Fibroblast of skin of back (primary cell): ENCODE measurements around the gene PLA2G7.
A peak's percentile ranks its signal among the peaks of the same experiment; 100 is the strongest.
"Not testable (repeated sequence)": the region's sequence is repeated elsewhere in the genome, so short reads cannot be mapped to it uniquely, and the experiment has no call there.

Source experiments
- DNase-seq: peaks from one replicate; pipeline ENCODE4 v3.0.0-alpha.2; 2013

Gene PLA2G7

GRCh38 chr6:46748940-46749503, 13.8 kb upstream of the PLA2G7 start:
- DNase-seq, result no peak

GRCh38 chr6:46746696-46747095, 11.5 kb upstream of the PLA2G7 start, which contains the start of gene ANKRD66:
ANKRD66 (plus strand) TSS chr6:46746933; CDS start chr6:46751949, 5,016 bp downstream.
- no peak for DNase-seq

GRCh38 chr6:46745973-46746372, 10.8 kb upstream of the PLA2G7 start:
- no peak for DNase-seq

GRCh38 chr6:46744159-46744725, 9.1 kb upstream of the PLA2G7 start:
- DNase-seq, result not testable (repeated sequence)

GRCh38 chr6:46743425-46744158, 8.4 kb upstream of the PLA2G7 start:
- DNase-seq, result no peak

- no peak for DNase-seq
Measured at GRCh38 chr6:46741910-46742309, 6.7 kb upstream of the PLA2G7 start.

- no peak for DNase-seq
Measured at GRCh38 chr6:46741482-46741881, 6.3 kb upstream of the PLA2G7 start.

GRCh38 chr6:46736906-46737305, 1.7 kb upstream of the PLA2G7 start:
- no peak for DNase-seq

GRCh38 chr6:46735720-46736031, 501 bp upstream of the PLA2G7 start:
- no peak for DNase-seq

- no peak for DNase-seq
Measured at GRCh38 chr6:46733341-46733801, 1.8 kb downstream of the PLA2G7 start.

- no peak for DNase-seq
Measured at GRCh38 chr6:46730921-46731461, 4.2 kb downstream of the PLA2G7 start.

- DNase-seq, result no peak
Measured at GRCh38 chr6:46729787-46730326, 5.3 kb downstream of the PLA2G7 start.

- no peak for DNase-seq
Measured at GRCh38 chr6:46720401-46720800, 14.8 kb downstream of the PLA2G7 start.

GRCh38 chr6:46719099-46719498, 16.1 kb downstream of the PLA2G7 start:
- no peak for DNase-seq

- DNase-seq, result no peak
Measured at GRCh38 chr6:46715141-46715540, 20.0 kb downstream of the PLA2G7 start.

GRCh38 chr6:46711491-46711890, 23.7 kb downstream of the PLA2G7 start:
- no peak for DNase-seq

GRCh38 chr6:46706464-46706863, 28.7 kb downstream of the PLA2G7 start:
- DNase-seq, result no peak

- DNase-seq, result peak; percentile 2
Measured at GRCh38 chr6:46704562-46704961, 30.6 kb downstream of the PLA2G7 start.

- no peak for DNase-seq
Measured at GRCh38 chr6:46699970-46700369, 35.2 kb downstream of the PLA2G7 start.

- no peak for DNase-seq
Measured at GRCh38 chr6:46690911-46691451, 44.2 kb downstream of the PLA2G7 start.

- no peak for DNase-seq
Measured at GRCh38 chr6:46690141-46690755, 44.9 kb downstream of the PLA2G7 start.

GRCh38 chr6:46689657-46690056, 45.5 kb downstream of the PLA2G7 start:
- DNase-seq, result no peak

GRCh38 chr6:46688966-46689335, 46.2 kb downstream of the PLA2G7 start:
- DNase-seq, result no peak
